Activated naive CD8-positive, alpha-beta T cell treated with anti-CD3 and anti-CD28 coated beads, Interleukin-2, amount 10 ng/mL, durations not matched to agents 7 days and 5 days (primary cell): ENCODE results near the gene ATP23. TPM values are rescaled to one million over a fixed set of nuclear protein-coding genes. Genes with fewer than 3 reads are reported as not detected.

Experiments
- ATAC-seq: fragments of 150-1000 bp; cut with Tn5 transposase; one replicate; pipeline ENCODE4 v1.10.0; 2021; ENCODE audit warnings: low read depth, moderate library complexity
- POLR2A ChIA-PET: fragments of 350-600 bp; sonication (Branson Sonifier 250); formaldehyde crosslinking; loops from one replicate; lab custom pipeline; 2021; ENCODE audit warnings: antibody characterized with exemption; lab: Charles Lee
- DNase-seq: peaks from one replicate; pipeline ENCODE4 v3.0.0; 2021
- H3K27ac Mint-ChIP-seq: one replicate; pipeline ENCODE4 v1.8.0; 2022; ENCODE audit warnings: mild to moderate bottlenecking, mixed read lengths
- H3K27me3 Mint-ChIP-seq: one replicate; pipeline ENCODE4 v1.8.0; 2022; ENCODE audit warnings: mild to moderate bottlenecking, moderate library complexity, mixed read lengths
- H3K36me3 Mint-ChIP-seq: one replicate; pipeline ENCODE4 v1.8.0; 2021; ENCODE audit warnings: mild to moderate bottlenecking, mixed read lengths
- H3K4me1 Mint-ChIP-seq: one replicate; pipeline ENCODE4 v1.8.0; 2021; ENCODE audit warnings: mixed read lengths
- H3K4me3 Mint-ChIP-seq: one replicate; pipeline ENCODE4 v1.8.0; 2022; ENCODE audit warnings: mild to moderate bottlenecking, moderate library complexity, mixed read lengths
- H3K9me3 Mint-ChIP-seq: one replicate; pipeline ENCODE4 v1.8.0; 2021; ENCODE audit warnings: mixed read lengths
- total RNA-seq, 2 experiments: library from RNA; stranded (reverse); gene quantifications; one replicate each; pipeline ENCODE4 v1.2.3, GENCODE V29; 2021

The ATP23 gene
- 10 to 100 TPM; 16.8 to 18.9 TPM for total RNA-seq

- Mint-ChIP-seq H3K27ac (peak within 1 kb of the TSS; percentile 99), H3K4me1 (peaks cover 42% of the 10 kb centered on the region), H3K9me3 (peaks cover 2% of the 10 kb centered on the region), H3K27me3 (no peaks in the 10 kb centered on the region), H3K36me3 (peaks cover 15% of the 10 kb centered on the region), H3K4me3 (peak within 1 kb of the TSS; percentile 95)
- peak; percentile 97 for ATAC-seq
- POLR2A ChIA-PET: interaction anchor here (0.5 to 1.4 kb wide), 7 partner anchors 10 to 201 kb away, joined by 3 to 4 read pairs (median 3); partner anchors contain the start of genes TSFM and TSPAN31
- DNase-seq: peak; percentile 88
These were observed at the start of gene ATP23 for GRCh38 chr12:57941165-57941894. TSS of gene ATP23 (plus strand) at chr12:57941567. CDS start at chr12:57941702, 135 bp downstream.

- Mint-ChIP-seq H3K27ac (no peak overlapping the region), H3K4me1 (peaks cover 13% of the 10 kb centered on the region)
- POLR2A ChIA-PET: no interaction called here
These were observed 49.0 kb upstream of the ATP23 start for GRCh38 chr12:57892232-57892972.

GRCh38 chr12:57893431-57894353, 47.7 kb upstream of the ATP23 start:
- no peak for ATAC-seq
- DNase-seq: no peak
- peaks cover 23% of the 10 kb centered on the region for H3K4me1 Mint-ChIP-seq
- H3K4me3 Mint-ChIP-seq: no peak overlapping the region
- POLR2A ChIA-PET: no interaction called here
- no peaks in the 10 kb centered on the region for H3K9me3 Mint-ChIP-seq
- no peaks in the 10 kb centered on the region for H3K27me3 Mint-ChIP-seq
- no peaks in the 10 kb centered on the region for H3K36me3 Mint-ChIP-seq
- H3K27ac Mint-ChIP-seq: no peak overlapping the region

More at GRCh38 chr12:57892232-57892972, 49.0 kb upstream of the ATP23 start:
- H3K9me3 Mint-ChIP-seq: no peaks in the 10 kb centered on the region
- H3K36me3 Mint-ChIP-seq: no peaks in the 10 kb centered on the region
- H3K4me3 Mint-ChIP-seq: no peak overlapping the region
- no peaks in the 10 kb centered on the region for H3K27me3 Mint-ChIP-seq
- DNase-seq: no peak
- ATAC-seq: no peak

GRCh38 chr12:57894399-57895292, 46.7 kb upstream of the ATP23 start:
- no peaks in the 10 kb centered on the region for H3K36me3 Mint-ChIP-seq
- no peak for ATAC-seq
- POLR2A ChIA-PET: interaction anchor here (0.9 to 1.6 kb wide), 2 partner anchors 59 to 143 kb away, joined by 3 read pairs; partner anchors contain the start of gene CDK4
- H3K4me3 Mint-ChIP-seq: no peak overlapping the region
- H3K27ac Mint-ChIP-seq: no peak overlapping the region
- no peak for DNase-seq
- no peaks in the 10 kb centered on the region for H3K27me3 Mint-ChIP-seq
- no peaks in the 10 kb centered on the region for H3K9me3 Mint-ChIP-seq
- peaks cover 31% of the 10 kb centered on the region for H3K4me1 Mint-ChIP-seq

- POLR2A ChIA-PET: interaction anchor here (0.9 to 2.1 kb wide), 3 partner anchors 49 to 144 kb away, joined by 3 to 10 read pairs (median 3); partner anchors contain the start of genes CDK4 and CTDSP2
- peak overlapping the region; percentile 45 for H3K4me3 Mint-ChIP-seq
- no peak for DNase-seq
- H3K4me1 Mint-ChIP-seq: peaks cover 33% of the 10 kb centered on the region
- no peak for ATAC-seq
- no peaks in the 10 kb centered on the region for H3K27me3 Mint-ChIP-seq
- no peaks in the 10 kb centered on the region for H3K9me3 Mint-ChIP-seq
- H3K36me3 Mint-ChIP-seq: no peaks in the 10 kb centered on the region
- H3K27ac Mint-ChIP-seq: no peak overlapping the region
These were observed 45.8 kb upstream of the ATP23 start for GRCh38 chr12:57895389-57896114.

- H3K27me3 Mint-ChIP-seq: no peaks in the 10 kb centered on the region
- ATAC-seq: no peak
- peaks cover 33% of the 10 kb centered on the region for H3K4me1 Mint-ChIP-seq
- H3K9me3 Mint-ChIP-seq: no peaks in the 10 kb centered on the region
- DNase-seq: no peak
- peak overlapping the region; percentile 45 for H3K4me3 Mint-ChIP-seq
- POLR2A ChIA-PET: interaction anchor here (1.0 to 2.1 kb wide), 4 partner anchors 50 to 144 kb away, joined by 3 to 10 read pairs (median 4); partner anchors contain the start of genes CDK4 and CTDSP2
- H3K36me3 Mint-ChIP-seq: no peaks in the 10 kb centered on the region
- no peak overlapping the region for H3K27ac Mint-ChIP-seq
These were observed 45.3 kb upstream of the ATP23 start for GRCh38 chr12:57896115-57896433.

GRCh38 chr12:57896434-57897201, 44.7 kb upstream of the ATP23 start:
- DNase-seq: no peak
- Mint-ChIP-seq H3K27ac (peak overlapping the region; percentile 94), H3K27me3 (no peaks in the 10 kb centered on the region), H3K9me3 (no peaks in the 10 kb centered on the region), H3K4me1 (peaks cover 33% of the 10 kb centered on the region), H3K36me3 (no peaks in the 10 kb centered on the region), H3K4me3 (peak overlapping the region; percentile 75)
- POLR2A ChIA-PET: interaction anchor here (1.0 to 2.1 kb wide), 4 partner anchors 50 to 145 kb away, joined by 3 to 10 read pairs (median 4); partner anchors contain the start of genes CDK4 and CTDSP2
- no peak for ATAC-seq

- no peaks in the 10 kb centered on the region for H3K27me3 Mint-ChIP-seq
- POLR2A ChIA-PET: interaction anchor here (1.0 to 2.1 kb wide), 4 partner anchors 33 to 74 kb away, joined by 3 to 10 read pairs (median 4); partner anchors contain the start of gene CTDSP2
- DNase-seq (no peak), ATAC-seq (no peak)
- H3K27ac Mint-ChIP-seq: peak overlapping the region; percentile 94
- no peaks in the 10 kb centered on the region for H3K9me3 Mint-ChIP-seq
- H3K36me3 Mint-ChIP-seq: no peaks in the 10 kb centered on the region
- H3K4me3 Mint-ChIP-seq: peak overlapping the region; percentile 75
- peaks cover 33% of the 10 kb centered on the region for H3K4me1 Mint-ChIP-seq
These were observed 43.9 kb upstream of the ATP23 start for GRCh38 chr12:57897286-57897974.

- H3K9me3 Mint-ChIP-seq: no peaks in the 10 kb centered on the region
- H3K4me3 Mint-ChIP-seq: peak overlapping the region; percentile 75
- peak overlapping the region; percentile 94 for H3K27ac Mint-ChIP-seq
- peaks cover 33% of the 10 kb centered on the region for H3K4me1 Mint-ChIP-seq
- H3K27me3 Mint-ChIP-seq: no peaks in the 10 kb centered on the region
- POLR2A ChIA-PET: interaction anchor here (1.1 to 1.8 kb wide), 4 partner anchors 10 to 61 kb away, joined by 3 to 7 read pairs (median 4); partner anchors contain the start of gene CTDSP2
- ATAC-seq (peak; percentile 28), DNase-seq (no peak)
- no peaks in the 10 kb centered on the region for H3K36me3 Mint-ChIP-seq
These were observed 42.9 kb upstream of the ATP23 start for GRCh38 chr12:57898308-57898970.
